IPS-18c (cell line): ENCODE results near the gene XYLT1.
"Not testable (repeated sequence)": the region's sequence is repeated elsewhere in the genome, so short reads cannot be mapped to it uniquely, and the experiment has no call there.

Experiments
- H3K4me3 ChIP-seq: 2 replicates; pipeline ENCODE4 v1.7.0; 2013; ENCODE audit warnings: low read depth, mild to moderate bottlenecking, low read length, moderate library complexity; ENCODE audit not compliant: insufficient read depth
- H3K9me3 ChIP-seq: one replicate; pipeline ENCODE4 v1.6.1; 2013; ENCODE audit warnings: mild to moderate bottlenecking, low read length, moderate library complexity; ENCODE audit not compliant: control insufficient read depth, insufficient read depth

XYLT1 gene

DNA sequence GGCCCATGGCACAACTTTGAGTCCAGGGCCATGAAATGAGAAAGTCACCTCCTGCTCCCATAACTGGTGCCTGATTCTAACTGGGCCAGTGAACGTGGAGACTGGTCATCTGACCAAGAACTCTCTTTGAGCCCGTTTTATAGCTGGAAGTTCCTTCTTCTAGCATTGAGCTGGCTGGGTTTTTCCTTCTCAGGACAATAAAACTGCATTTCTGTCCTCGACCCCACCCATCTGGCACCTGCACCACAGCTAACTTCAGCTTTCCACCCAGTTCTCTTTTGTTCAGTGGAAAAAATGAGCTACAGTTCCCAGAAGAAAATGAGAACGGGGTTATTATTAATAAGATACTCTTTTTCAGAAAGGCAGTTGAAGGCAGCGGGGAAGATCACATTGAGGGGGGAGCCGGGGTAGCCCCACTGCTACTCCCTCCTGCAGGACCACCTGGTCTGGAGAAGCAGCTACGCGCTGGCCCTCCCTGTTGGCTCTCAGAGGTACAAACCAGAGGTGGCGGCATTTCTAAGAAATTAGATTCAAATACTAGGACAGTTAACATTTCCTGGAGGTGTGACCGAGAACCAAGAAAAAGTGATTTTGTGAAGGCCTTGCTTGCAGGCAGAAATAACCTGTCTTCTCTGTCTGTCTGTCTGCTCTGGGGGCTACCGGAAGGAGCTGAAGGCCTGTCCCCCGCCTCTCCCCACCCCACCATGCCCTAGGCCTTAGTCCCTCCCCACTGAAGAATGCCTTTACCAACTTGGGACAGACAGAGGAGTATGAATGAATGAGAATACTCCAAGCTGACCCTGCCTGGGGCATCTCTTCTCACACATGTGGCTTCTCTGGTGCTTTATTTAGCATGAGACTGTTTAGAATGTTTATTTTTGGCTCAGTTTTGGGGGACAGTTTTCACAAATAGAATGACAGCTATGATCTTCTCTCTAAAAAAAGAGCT is 123.9 kb downstream of the XYLT1 start:
- Histone ChIP-seq H3K9me3 (no peaks in the 10 kb centered on the region), H3K4me3 (no peak overlapping the region)

DNA sequence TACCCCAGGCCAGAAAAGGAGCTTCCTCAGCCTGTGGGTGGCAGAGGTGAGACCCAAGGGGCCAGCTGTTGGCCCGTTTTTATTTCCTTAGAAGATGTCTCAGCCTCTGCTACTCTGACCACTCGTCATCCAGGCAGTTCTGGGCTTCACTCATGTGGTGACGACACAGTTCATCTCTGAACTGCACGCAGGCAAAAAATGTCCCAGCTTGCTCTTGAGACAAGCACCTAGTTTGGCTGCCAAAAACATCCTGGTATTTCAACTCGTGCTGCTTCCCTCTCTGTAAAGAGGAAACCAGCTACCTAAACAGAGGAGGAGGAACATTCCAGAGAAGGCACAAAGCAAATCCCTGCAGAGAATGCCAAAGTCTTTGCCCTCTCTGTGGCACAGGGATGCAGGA is 125.7 kb downstream of the XYLT1 start:
- Histone ChIP-seq H3K9me3 (no peaks in the 10 kb centered on the region), H3K4me3 (no peak overlapping the region)

DNA sequence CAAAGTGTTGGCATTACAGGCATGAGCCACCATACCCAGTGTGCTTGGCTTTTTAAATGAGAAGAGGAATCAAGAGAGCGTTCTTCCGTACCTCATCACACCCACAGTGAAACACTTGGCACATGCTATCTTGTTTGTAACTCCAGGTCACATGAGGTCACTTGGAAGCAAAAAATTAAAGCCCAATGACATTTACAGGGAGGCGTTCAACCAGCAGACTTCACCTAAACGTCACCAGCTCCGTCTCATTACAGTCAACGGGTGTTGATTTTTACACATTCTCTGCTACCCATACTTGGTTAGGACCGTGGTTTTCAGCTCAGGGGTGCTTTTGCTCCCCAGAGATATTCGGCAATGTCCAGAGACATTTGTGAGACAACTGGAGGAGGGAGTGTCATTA is 127.0 kb downstream of the XYLT1 start:
- H3K4me3 ChIP-seq: no peak overlapping the region
- H3K9me3 ChIP-seq: no peaks in the 10 kb centered on the region

DNA sequence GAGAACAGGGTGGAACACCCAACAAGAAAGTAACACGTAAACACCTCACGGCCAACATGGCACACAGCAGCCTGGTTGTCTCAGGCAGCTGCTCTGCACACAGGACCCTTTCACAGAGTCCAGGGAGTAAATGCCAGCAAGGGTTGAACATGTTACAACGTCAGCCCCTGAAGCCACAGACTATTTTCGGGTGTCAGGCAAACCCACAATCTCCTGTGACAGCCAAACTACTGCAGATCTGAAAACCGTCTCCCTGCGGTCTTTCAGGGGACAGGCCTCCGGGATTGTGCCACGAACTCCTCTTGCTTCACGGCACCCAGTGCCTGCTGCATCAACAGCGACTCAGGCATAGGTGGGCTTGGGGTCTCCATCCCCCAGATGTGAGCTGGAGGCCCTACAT is 127.7 kb downstream of the XYLT1 start:
- Histone ChIP-seq H3K9me3 (no peaks in the 10 kb centered on the region), H3K4me3 (no peak overlapping the region)

DNA sequence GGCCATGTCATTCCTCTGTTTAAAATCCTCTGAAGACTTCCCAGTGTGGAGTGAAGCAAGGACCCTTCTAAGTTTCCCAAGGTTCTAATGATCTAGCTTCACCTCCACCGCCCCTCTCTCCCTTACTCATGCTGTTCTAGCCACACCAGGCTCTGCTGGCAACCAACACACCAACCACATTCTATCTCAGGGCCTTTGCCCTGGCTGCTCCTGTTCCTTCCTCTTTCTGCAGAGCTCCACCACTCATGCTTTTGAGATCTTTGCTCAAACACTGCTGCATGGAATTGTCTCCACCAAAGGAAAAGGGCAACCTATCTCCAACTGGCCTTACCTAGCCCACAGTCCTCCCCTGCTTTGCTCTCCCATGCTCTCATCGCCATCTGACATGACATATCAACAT is 128.7 kb downstream of the XYLT1 start:
- H3K4me3 ChIP-seq: no peak overlapping the region
- H3K9me3 ChIP-seq: no peaks in the 10 kb centered on the region

DNA sequence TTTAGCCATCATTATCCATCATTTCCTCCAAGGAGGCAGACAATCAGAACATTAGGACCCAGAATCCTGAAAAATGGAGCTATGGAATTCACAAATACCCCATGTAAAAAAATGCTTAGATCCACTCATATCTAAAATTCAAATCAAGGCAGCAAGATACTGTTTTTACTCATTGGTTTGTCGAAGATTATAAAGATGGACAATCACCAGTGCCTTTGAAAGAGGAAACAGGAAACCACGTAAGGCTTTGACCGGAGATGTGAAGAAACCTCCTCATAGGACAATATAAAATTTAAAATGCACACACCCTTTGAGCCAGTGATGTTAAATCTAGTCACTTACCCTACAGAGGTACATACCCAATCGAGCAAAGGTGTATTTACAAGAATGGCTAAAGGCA is 130.0 kb downstream of the XYLT1 start:
- no peaks in the 10 kb centered on the region for H3K9me3 ChIP-seq
- H3K4me3 ChIP-seq: no peak overlapping the region

DNA sequence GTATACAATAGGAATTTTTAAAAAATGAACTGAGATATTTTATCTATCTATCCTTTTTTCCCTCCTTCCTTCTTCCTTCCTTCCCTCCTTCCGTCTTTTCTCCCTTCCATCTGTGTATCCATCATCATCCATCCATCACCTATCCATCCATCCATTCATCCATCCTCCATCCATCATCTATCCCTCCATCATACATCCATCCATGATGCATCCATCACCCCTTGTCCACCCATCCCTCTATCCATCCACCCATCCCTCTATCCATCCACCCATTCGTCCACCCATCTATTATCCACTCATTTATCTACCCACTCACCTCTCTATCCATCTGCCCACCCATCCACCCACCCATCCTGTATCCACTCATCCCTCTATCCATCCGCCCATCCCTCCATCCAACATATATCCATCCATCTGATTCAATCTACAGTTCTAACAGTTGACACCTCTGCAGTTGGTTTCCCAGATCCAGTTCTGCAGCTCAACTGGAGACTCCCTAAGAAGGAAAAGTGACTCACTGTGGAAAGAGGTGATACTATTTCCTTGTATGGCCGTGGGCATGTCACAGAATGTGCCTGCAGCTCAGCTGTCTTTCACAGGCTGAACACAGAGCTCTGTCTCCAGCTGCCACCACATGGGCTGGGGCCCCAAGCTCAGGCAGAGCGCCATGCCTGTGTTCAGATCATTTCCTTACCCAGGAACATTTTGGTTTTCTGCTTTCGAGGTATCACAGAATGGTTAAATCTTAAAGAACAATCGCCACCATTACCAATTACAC is 130.8 kb downstream of the XYLT1 start:
- H3K9me3 ChIP-seq: no peaks in the 10 kb centered on the region

DNA sequence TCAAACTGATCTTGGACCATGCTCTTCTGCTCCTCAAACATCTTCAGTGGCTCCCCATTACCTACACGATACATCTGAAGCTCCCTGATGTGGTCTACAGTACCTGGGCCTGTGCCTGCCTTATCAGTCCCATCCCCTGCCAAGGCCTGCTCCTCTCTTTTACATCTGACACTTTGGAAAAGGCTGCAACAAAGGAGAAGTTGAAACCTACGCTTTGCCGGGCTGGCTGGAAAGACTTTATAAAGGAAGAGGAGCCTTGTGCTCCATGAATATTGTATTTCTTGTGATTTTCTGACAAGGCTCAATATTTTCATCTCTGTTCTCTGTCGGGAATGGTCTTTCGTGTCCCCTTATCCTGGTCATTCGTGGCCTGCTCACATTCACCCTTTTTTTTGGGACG is 132.5 kb downstream of the XYLT1 start:
- Histone ChIP-seq H3K9me3 (no peaks in the 10 kb centered on the region), H3K4me3 (no peak overlapping the region)

More for the DNA sequence above, 130.8 kb downstream of the XYLT1 start:
- no peak overlapping the region for H3K4me3 ChIP-seq

DNA sequence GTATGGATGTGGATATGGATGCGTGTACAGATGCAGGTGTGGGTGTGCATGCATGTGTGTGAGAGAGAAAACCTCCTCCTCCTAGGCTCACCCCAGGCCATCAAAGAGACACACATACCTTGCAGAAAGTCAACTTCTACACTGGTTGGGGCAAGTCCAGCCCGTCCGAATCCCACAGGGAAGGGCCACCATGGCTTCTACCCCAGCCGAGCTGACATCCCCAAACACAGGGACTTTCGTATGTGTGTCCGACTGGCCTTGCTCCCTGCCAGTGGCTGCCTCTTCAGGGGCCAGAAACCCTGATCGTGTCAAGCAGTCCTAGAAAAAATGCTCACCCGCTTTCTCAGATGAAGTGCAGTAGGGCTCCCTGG is 134.2 kb downstream of the XYLT1 start:
- Histone ChIP-seq H3K4me3 (no peak overlapping the region), H3K9me3 (no peaks in the 10 kb centered on the region)

DNA sequence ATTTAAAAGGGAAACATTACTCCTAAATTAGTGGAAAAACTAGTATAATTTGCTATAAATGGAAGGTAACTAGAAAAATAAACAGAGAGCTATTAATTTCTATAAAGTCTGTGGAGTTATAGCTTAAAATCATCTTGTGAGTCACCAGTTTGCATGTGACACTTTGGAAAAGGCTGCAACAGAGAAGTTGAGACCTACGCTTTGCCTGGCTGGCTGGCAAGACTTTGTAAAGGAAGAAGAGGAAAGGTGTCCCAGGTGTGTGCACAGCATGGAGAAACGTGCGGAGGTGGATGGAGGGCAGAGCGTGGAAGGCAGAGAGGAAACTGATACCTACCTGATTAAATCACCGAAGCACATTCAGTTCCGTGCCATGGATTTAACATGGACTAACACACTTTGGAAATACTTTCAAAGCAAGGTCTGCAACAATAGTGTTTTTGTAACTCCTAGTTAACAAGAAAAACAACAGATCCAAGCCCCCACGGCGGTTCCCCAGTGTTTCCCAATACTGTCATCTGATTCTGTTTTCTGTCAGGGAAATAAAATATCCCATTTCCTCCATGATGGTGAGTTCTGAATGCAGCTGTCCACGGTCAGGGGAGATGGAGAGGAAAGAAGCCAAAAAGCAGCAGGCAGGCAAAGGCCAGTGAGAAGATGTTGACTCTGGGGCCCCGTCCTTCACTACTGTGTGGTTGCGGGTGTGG is 134.8 kb downstream of the XYLT1 start:
- Histone ChIP-seq H3K4me3 (no peak overlapping the region), H3K9me3 (no peaks in the 10 kb centered on the region)

DNA sequence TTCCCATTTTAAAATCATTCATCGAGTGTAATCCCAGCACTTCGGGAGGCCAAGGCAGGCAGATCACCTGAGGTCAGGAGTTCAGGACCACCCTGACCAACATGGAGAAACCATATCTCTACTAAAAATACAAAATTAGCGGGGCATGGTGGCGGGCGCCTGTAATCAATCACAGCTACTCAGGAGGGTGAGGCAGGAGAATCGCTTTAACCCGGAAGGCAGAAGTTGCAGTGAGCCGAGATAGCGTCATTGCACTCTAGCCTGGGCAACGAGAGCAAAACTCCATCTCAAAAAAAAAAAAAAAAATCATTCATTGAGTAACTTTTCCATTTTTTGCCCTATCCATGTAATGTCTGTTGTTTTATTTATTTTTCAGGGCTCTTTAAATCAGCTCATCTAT is 135.4 kb downstream of the XYLT1 start:
- not testable (repeated sequence) for H3K9me3 ChIP-seq, H3K4me3 ChIP-seq

DNA sequence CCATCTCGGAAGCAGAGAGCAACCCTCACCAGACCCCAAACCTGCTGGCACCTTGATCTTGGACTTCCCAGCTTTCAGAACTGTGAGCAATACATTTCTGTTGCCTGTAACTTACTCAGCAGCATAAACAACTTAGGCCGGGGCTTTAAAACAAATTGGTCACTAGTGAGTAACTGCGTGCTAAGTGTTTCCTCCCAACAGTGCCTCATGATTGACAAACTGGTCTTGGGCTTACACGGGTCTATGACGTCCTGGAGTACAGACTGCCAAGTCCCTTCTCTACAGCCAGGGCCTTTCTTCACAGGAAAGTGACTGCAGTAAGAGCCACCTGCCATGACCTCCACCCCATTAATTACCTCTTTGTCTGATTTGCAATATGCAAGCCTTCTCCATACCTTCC is 136.7 kb downstream of the XYLT1 start:
- H3K4me3 ChIP-seq: no peak overlapping the region
- no peaks in the 10 kb centered on the region for H3K9me3 ChIP-seq

DNA sequence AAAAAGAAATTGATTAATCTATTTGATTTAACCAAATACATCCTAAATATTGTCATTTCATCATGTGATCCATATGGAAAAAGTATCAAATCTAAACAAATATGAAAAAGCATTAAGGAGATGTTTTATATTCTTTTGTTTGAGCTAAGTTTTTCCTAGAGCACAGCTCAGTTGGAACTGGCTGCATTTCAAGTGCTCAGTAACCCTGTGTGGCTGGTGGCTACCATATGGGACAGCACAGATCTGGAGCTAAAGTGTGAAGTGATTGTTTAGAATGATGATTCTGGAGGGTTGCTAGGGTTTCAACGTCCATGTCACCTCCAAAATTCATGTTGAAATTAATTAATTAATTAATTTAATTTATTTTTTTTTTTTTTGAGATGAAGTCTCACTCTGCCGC is 137.5 kb downstream of the XYLT1 start:
- Histone ChIP-seq H3K4me3 (no peak overlapping the region), H3K9me3 (no peaks in the 10 kb centered on the region)

DNA sequence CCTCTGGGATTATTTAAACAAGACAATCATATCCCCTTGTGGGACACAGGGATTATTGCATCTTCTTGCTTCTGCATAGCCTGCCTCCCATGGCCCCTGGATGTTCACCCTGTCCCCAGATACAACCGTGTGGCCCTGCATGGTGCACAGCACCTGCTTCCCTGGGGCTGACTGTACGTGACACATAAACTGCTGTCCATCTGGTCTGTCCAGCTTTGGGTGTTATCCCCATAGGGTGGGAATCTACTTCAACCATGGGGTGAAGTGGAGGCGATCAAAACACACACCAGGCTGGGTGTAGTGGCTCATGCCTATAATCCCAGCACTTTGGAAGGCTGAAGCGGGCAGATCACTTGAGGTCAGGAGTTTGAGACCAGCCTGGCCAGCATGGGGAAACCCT is 138.8 kb downstream of the XYLT1 start:
- Histone ChIP-seq H3K9me3 (no peaks in the 10 kb centered on the region), H3K4me3 (no peak overlapping the region)

DNA sequence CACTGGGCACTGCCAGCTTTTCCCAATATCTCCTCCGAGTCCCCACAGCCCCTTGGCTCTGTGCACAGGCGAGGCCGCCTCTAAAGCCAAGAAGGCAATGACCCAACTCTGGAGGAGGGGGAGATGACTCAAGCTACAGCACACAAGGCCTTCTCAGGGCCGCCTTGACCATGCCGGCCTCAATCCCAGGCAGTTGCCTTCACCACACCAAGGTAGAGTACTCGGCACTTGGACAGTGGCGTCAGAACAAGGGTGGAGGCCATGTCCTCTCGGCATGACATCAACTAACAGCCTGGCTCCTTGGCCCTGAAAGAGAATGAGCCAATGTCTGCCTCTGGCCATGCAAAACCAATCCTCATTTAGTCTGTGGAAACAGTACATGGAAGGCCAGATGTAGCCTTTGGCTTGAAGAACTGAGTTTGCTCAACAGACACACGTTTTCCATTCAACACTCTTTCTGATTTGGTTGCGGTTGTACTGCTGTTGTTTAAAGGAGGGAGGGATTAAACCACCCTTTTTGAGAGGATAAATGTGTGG is 139.6 kb downstream of the XYLT1 start:
- no peaks in the 10 kb centered on the region for H3K9me3 ChIP-seq
- no peak overlapping the region for H3K4me3 ChIP-seq

DNA sequence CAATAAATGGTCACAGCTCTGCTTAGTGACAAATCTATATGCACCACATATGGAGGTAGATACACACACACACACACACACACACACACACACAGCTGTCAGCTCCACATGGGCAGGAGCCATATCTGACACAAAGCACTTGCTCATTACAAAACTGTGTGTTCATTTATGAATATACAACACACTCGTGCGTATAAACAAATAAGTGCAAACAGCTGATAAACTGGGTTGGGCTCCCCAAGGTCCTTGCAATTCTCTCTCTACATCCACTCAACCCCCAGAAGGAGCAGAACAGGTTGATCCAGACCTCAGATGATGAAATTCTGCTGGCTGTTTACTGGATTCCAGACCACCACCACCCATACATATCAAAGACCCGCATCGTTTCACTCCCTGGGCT is 140.7 kb downstream of the XYLT1 start:
- Histone ChIP-seq H3K9me3 (no peaks in the 10 kb centered on the region), H3K4me3 (no peak overlapping the region)

DNA sequence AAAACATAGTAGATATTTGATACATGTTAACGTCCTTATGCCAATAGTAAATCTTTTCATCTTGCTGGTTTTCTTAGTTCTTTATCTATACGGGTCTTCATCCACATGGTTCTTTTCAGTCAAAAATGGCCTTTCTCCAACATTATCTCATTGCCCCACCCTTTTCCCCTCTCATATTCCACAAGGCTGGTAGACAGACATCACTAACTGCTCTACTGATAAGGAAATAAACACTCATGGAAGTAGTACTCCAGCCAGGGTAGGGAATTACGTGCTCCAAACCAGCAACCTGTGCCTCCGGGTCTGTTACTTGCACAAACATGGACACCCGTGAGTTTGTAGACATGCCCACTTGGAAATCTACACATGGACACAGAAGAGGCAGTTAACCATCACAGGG is 141.4 kb downstream of the XYLT1 start:
- Histone ChIP-seq H3K4me3 (no peak overlapping the region), H3K9me3 (no peaks in the 10 kb centered on the region)
